HepG2 (cell line): ENCODE measurements around the gene OPA3. TPM values are rescaled to one million over a fixed set of nuclear protein-coding genes. Genes with fewer than 3 reads are reported as not detected.

ENCODE experiments used
- CERS6 ChIP-seq: sonication (generic); formaldehyde crosslinking; IDR thresholded peaks from 2 replicates; pipeline ENCODE4 v1.5.0; 2020; ENCODE audit warnings: missing genetic modification reagents
- E2F1 ChIP-seq: sonication (generic); formaldehyde crosslinking; IDR thresholded peaks from 2 replicates; pipeline ENCODE4 v1.5.0; 2020; ENCODE audit warnings: missing genetic modification reagents
- ELF1 ChIP-seq: sonication (generic); formaldehyde crosslinking; IDR thresholded peaks from 2 replicates; pipeline ENCODE4 v1.4.0; 2020; ENCODE audit warnings: missing genetic modification reagents
- EP300 ChIP-seq, 3 experiments: sonication (generic) in 1 of 3; formaldehyde crosslinking in 1 of 3; IDR thresholded peaks; 2 replicates each; pipeline versions ENCODE4 v1.5.1 to v1.6.1; 2011 to 2020; ENCODE audit warnings: low read depth in 2 of 3, low read length in 2 of 3, borderline replicate concordance in 1 of 3, improper control_type of control experiment in 1 of 3, mild to moderate bottlenecking in 1 of 3, missing genetic modification reagents in 1 of 3, moderate library complexity in 1 of 3
- GTF2F1 ChIP-seq: fragments of 150-350 bp; IDR thresholded peaks from 2 replicates; pipeline ENCODE4 v1.6.1; 2014; ENCODE audit warnings: low read length
- MAFF ChIP-seq: IDR thresholded peaks from 2 replicates; pipeline ENCODE4 v1.6.1; 2011; ENCODE audit warnings: low read depth, low read length, improper control_type of control experiment
- PAXIP1 ChIP-seq: sonication (generic); formaldehyde crosslinking; conservative IDR thresholded peaks from 2 replicates; pipeline ENCODE4 v1.4.0; 2020; ENCODE audit warnings: mild to moderate bottlenecking, missing genetic modification reagents, moderate library complexity
- TBX3 ChIP-seq: fragments of 450-650 bp; IDR thresholded peaks from 2 replicates; pipeline ENCODE4 v1.6.1; 2017; ENCODE audit warnings: antibody characterized with exemption, mild to moderate bottlenecking, inconsistent platforms, borderline replicate concordance
- TRIM24 ChIP-seq: sonication (generic); formaldehyde crosslinking; IDR thresholded peaks from 2 replicates; pipeline ENCODE4 v1.8.0; 2022; ENCODE audit warnings: mild to moderate bottlenecking, missing genetic modification reagents
- ZBTB2 ChIP-seq: sonication (generic); formaldehyde crosslinking; IDR thresholded peaks from 2 replicates; pipeline ENCODE4 v1.8.0; 2022; ENCODE audit warnings: low read depth, missing genetic modification reagents
- ZKSCAN5 ChIP-seq: sonication (generic); formaldehyde crosslinking; IDR thresholded peaks from 2 replicates; pipeline ENCODE4 v1.5.1; 2020; ENCODE audit warnings: mild to moderate bottlenecking, missing genetic modification reagents
- ZNF17 ChIP-seq: sonication (generic); formaldehyde crosslinking; IDR thresholded peaks from 2 replicates; pipeline ENCODE4 v1.5.0; 2020; ENCODE audit warnings: mild to moderate bottlenecking, missing genetic modification reagents
- ZNF432 ChIP-seq: sonication (generic); formaldehyde crosslinking; IDR thresholded peaks from 2 replicates; pipeline ENCODE4 v1.5.0; 2020; ENCODE audit warnings: missing genetic modification reagents, mild to moderate bottlenecking, borderline replicate concordance
- ZNF468 ChIP-seq: sonication (generic); formaldehyde crosslinking; IDR thresholded peaks from 2 replicates; pipeline ENCODE4 v1.8.0; 2022; ENCODE audit warnings: mild to moderate bottlenecking, moderate library complexity, missing genetic modification reagents
- ZNF607 ChIP-seq: sonication (generic); formaldehyde crosslinking; IDR thresholded peaks from 2 replicates; pipeline ENCODE4 v1.5.1; 2020; ENCODE audit warnings: missing genetic modification reagents, mild to moderate bottlenecking, borderline replicate concordance
- ZNF687 ChIP-seq: sonication (generic); formaldehyde crosslinking; IDR thresholded peaks from 2 replicates; pipeline ENCODE4 v1.5.1; 2020; ENCODE audit warnings: mild to moderate bottlenecking, missing genetic modification reagents, moderate library complexity
- ZNF703 ChIP-seq: sonication (generic); formaldehyde crosslinking; IDR thresholded peaks from 2 replicates; pipeline ENCODE4 v1.5.1; 2020; ENCODE audit warnings: missing genetic modification reagents, mild to moderate bottlenecking, moderate library complexity, borderline replicate concordance
- polyA plus RNA-seq, 8 experiments: library from polyadenylated mRNA; depleted of rRNA in 3 of 8; stranded (reverse) in 7 of 8; unstranded in 1 of 8; fragments of >200 nt; fragmentation: Illumina TruSeq in 4 of 8; extraction: Trizol in 4 of 8; gene quantifications; 2 replicates each; pipeline versions ENCODE4 v1.2.1 to v1.2.3, GENCODE V29; 2011 to 2016; ENCODE audit warnings: low read depth in 4 of 8, missing spikeins in 1 of 8, mixed read lengths in 1 of 8; ENCODE audit not compliant: insufficient read depth in 1 of 8
- total RNA-seq, 5 experiments: library from RNA; depleted of rRNA; stranded (reverse); fragments of >200 nt; fragmentation: Illumina TruSeq; extraction: Trizol; gene quantifications; 2 replicates each; pipeline ENCODE4 v1.2.3, GENCODE V29; 2016; ENCODE audit warnings: low read depth in 1 of 5

The OPA3 gene
- total and polyA plus RNA-seq, 2 of the 13 experiments (the other 11 are each of a cell fraction or from before 2014, with no cell fraction given): 8.3 to 17.7 TPM

- TF ChIP-seq ZNF687 (CRISPR knock-in tag) (peak; percentile 58), ZNF607 (CRISPR knock-in tag) (peak; percentile 35; the same call in 1 of the 2 replicates), GTF2F1 (no peak), ZNF703 (no peak), ZBTB2 (CRISPR knock-in tag) (no peak), CERS6 (CRISPR knock-in tag) (no peak), ZNF468 (CRISPR knock-in tag) (no peak), EP300 (IDR thresholded peaks at IDR 0.05; ENCODE audit: low read depth in 2 of 2, low read length in 2 of 2) (peak in 1 of 2 experiments; percentile 4; a peak in 1 of 4 replicates), EP300 (CRISPR knock-in tag; IDR thresholded peaks at IDR 0.05; ENCODE audit: borderline replicate concordance) (no peak), ZKSCAN5 (CRISPR knock-in tag) (no peak), E2F1 (CRISPR knock-in tag) (no peak), ELF1 (CRISPR knock-in tag) (peak; percentile 91), TRIM24 (CRISPR knock-in tag) (no peak), PAXIP1 (CRISPR knock-in tag) (no peak), MAFF (peak; percentile 77), TBX3 (no peak), ZNF17 (CRISPR knock-in tag) (no peak), ZNF432 (CRISPR knock-in tag) (no peak)
These were observed 99.1 kb downstream of the OPA3 start (continued) for GRCh38 chr19:45485305-45486077.
